NCI-H2227 (cell line): ENCODE results near the gene NFYC.

Experiments used
- DNase-seq: peaks from one replicate; lab custom pipeline; 2025; ENCODE audit not compliant: unreplicated experiment; lab: John Stamatoyannopoulos, UW

NFYC gene

DNA sequence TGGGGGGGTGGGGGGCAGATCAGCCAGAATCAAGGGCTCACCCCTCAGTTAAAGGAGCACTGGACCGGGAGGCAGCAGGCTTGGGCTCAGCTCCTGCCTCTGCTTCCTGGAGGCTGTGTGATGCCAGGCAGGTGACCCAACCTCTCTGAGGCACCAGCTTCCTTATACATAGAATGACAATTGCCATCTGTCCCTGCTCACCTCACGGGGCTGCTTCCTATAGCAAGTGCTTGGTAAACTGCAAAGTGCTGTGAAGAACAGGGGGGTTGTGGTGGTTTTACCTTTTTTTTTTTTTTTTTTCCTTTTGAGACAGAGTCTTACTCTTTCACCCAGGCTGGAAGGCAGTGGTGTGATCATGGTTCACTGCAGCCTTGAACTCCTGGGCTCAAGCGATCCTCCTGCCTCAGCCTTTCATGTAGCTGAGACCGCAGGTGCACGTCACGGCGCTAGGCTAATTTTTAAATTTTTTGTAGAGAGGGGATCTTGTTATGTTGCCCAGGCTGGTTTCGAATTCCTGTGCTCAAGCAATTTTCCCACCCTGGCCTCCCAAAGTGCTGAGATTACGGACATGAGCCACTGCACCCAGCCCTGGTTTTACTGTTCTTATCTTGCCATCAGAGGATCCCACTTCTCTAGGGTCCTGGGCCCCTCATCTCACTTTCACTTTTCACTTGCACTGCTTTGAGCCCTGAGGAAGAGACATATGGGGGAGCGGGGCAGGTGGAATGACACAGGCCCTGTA is 103.6 kb downstream of the NFYC start:
- DNase-seq: no peak

- DNase-seq: no peak
Observed at GRCh38 chr1:40795811-40796586, 104.5 kb downstream of the NFYC start.

GRCh38 chr1:40796939-40797667 is 105.6 kb downstream of the NFYC start:
- no peak for DNase-seq

DNA sequence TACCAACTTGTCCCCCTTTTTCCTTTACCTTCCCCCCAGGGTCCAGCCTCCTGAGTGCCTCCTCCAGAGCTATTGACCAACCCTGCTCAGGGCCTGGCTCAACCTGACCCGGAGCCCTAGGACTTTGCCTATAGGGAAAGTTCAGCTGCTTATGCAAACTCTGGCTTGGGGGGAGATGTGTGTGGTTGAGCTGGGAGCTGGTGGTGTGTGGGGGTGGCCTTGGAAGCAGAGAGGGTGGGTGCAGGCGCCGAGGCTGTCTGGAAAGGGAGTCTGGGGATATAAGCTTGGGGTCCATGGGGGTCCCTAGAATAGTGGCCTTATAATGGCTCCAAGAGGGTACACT is 106.1 kb downstream of the NFYC start:
- DNase-seq: no peak

DNA sequence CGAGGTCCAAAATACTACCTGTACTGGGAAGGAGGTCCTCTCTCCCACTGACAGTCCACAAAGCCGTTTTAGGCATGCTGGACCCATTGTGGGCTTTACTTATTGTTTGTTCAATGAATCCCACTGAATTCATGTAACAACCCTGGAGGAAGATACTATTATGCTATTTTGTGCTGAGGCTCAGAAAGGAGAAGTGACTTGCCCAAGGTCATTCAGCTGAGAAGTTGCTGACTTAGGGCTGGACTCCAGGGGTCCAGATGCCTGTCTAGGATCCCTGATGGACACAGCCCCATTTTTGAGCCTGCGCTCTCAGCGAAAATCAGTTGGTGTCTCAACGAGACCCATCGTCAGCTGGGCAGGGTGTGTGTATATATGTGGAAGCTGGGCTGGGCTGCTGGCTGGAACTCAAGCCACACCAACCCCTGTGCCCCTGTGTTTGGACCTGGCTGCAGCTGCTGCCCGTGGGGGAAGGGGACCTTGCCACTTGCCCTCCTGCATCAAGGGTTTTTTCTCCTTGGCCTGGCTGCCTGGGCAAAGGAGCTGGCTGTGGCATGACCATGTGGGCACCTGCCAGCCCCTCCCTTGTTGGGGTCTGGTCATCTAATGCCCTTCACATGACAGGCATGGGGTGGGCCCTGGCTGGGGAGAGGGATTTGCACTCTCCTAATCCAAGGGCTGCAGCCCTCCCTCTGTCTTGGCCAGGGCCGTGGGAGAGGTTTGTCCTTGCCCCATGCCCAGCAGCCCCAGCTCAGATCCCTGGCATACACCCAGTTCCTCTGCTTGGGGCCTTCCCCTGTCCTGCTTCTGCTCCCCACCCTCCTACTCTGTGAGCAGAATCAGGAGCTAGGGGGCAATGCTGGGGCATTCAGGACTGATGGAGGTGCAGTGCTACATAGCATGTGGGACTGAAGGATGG is 107.1 kb downstream of the NFYC start:
- DNase-seq: no peak

DNA sequence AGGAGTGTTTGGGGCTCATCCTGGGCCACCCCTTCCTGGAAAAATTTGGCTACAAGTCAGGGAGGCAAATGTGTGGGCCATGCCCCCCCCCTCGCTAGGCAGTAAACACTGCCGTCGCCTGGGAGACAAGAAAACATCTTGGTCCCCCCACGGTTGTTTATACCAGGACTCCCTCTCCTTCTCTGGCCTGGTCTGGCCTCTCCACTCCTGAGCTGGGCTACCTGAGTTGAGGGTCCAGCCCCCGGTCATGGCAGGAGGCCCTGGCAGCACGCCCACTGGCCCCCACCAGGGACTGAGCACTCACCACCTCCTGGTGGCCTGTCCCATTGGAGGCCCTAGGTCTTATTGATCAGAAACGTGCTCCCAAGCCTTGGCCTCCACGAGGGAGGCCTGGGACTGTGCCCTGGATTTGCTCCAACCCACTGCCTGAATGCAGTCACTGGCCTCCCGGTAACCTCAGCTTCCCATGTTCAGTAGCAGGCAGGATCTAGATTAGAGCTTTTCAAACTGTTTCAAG is 107.9 kb downstream of the NFYC start:
- no peak for DNase-seq

- DNase-seq: no peak
Observed at GRCh38 chr1:40801742-40802077, 110.2 kb downstream of the NFYC start.

DNA sequence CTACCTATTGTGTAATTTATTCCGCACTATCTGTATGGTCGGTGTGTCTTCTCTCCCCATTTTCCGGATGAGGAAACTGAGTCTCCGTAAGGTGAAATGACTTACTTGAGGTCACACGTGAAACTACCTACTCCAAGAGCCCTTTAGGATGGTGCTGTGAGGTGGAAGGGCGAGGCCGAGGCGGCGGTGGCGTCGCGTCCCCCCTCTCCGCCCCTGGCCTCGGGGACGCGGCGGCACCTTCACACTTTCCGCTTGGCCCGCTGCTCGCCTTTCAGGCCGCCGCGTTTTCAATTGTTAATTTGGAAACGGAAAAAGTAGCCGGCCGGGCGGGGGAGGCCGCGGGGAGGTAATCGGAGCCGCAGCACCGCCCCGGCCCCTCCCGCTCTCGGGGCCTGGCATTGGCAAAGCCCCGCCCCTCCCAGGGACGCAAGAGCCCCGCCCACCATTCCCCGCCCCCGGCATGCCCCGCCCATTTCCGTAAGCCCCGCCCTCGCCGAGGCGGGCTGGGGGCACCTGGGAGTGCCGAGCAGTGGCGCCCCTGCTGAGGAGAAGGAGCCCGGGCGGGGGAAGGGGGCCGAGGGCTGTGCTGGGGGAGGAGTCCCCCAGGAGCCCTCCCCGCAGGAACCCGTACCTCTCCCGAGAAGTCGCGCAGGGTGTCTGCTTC is 110.7 kb downstream of the NFYC start:
- peak; percentile 89 for DNase-seq

DNA sequence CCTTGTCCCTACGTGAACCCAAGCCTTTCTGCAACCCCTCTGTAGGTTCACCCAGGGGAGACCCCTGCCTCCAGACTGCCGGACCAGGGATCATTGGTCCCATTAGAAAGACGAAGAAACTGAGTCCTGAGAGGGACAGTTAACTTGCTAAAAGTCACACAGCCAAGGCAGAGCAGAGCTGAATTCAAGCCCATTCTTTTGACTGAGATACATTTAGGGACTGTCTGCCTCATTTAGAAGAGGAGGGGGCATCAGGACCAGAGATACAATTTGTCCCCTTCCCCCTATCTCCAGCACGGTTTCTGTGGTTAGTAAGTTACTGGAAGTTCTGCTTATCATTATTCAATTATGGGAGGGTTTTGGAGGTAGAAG is 111.2 kb downstream of the NFYC start:
- DNase-seq: no peak

GRCh38 chr1:40803447-40803846 is 111.9 kb downstream of the NFYC start:
- DNase-seq: no peak

- no peak for DNase-seq
Observed at GRCh38 chr1:40803902-40804301, 112.4 kb downstream of the NFYC start.

GRCh38 chr1:40806240-40806639 is 114.7 kb downstream of the NFYC start:
- no peak for DNase-seq

DNA sequence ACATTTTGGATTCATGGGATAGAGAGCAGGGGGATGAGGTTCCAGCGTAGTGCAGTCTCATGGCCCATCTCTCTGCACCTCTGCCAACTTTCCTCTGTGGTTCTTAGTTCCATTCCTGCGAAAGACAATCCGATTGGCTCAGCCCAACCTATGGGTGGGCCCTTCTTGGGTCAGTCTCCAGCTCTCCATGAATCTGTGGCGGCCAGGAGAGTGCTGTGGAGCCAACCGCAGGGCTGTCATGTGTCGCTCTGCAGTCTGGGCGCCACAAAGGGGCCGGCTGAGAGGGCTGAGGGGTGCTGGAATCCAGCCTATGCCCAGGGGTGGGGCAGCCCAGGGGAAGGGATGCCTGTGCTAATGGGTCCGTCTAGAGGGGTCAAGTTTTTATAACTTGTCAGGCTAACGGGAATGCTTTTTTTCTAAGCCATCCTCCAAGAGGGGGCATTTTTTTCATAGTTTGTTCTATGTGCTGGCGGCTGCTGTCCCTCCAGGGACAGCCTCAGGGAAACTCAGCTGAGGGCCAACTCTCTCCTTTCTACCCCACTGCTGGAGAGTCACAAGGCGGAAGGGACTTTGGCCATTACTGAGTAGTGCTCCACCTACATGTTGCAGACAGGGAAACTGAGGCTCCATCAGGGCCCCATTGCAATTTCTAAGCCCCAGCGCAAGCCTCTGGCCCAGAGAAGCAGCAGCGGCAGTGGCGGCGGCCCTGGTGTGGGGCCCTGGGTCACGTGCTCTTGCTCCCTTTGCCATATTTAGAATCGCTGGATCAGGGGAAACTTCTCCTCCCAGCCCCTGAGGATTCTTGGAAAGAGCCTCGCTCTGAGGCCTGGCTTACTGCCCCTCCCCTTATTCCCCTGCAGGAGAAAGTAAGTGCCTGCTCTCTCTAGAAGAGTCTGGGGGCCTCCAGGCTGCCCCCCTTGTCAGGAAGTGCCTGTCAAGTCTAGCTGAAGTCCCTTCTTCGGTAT is 115.5 kb downstream of the NFYC start:
- no peak for DNase-seq

DNA sequence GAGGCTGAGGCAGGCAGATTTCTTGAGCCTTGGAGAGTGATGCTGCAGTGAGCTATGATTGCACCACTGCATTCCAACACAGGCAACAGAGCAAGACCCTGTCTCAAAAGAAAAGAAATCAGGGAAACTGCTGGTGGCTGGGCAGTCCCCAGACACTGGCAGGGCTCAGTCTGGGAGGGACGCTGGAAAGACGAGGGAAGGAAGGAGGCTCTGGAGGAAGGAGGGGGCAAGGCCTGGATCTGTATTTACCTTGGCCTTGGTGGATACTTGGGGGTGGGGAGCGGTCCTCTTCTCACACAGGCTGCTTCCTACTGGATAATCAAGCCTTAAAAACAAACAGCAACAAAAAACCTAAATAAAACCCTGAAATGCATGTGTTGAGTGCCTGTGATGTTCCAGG is 116.5 kb downstream of the NFYC start:
- DNase-seq: no peak

GRCh38 chr1:40808444-40808843 is 116.9 kb downstream of the NFYC start:
- no peak for DNase-seq

GRCh38 chr1:40808909-40809308 is 117.4 kb downstream of the NFYC start:
- DNase-seq: no peak

DNA sequence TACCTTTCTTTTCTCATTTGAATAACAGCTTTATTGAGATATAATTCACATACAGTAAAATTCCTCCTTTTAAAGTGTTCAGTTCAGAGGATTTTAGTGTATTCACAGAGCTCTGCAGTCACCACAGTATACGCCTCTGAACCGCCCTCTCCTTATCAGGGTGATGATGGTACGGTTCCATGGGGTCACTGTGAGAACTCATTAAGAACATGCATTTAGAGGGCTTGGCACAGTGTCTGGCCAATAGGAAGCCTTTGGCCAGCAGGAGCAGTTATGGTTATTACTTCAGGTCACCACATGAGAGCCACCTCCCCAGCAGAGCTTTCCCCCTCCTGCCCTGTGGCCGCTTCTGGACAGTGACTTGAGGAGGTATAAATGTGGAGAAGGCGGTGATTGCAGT is 119.4 kb downstream of the NFYC start:
- no peak for DNase-seq

DNA sequence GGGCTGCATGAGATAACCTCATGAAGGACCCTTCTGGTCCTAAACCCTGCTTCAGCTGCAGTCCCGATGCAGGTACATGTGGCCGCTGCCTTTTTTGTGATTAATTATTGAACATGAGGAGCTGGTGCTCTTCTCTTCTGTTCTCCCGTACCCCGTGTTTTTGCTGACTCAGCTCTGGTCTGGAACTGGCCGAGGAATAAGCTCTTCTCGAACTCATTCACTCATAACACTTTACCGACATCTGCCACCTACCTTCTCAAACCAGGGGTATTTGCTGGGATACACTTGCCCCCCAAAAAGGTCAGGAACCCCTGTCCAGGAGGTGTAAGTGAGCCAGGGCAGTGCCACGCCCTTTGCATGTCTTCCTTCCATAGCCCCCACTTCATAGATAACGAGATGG is 123.9 kb downstream of the NFYC start:
- DNase-seq: no peak

- no peak for DNase-seq
Observed at GRCh38 chr1:40817791-40818263, 126.3 kb downstream of the NFYC start.
